Measurements from ENCODE around the gene KRT6C. TPM values are rescaled to one million over a fixed set of nuclear protein-coding genes. Genes with fewer than 3 reads are reported as not detected.

Gene KRT6C
- total RNA-seq, 4 donors from 2014 or later: not detected

- no peak overlapping the region for H3K27ac ChIP-seq (replicated peaks in 1 of 4)
- H3K36me3 ChIP-seq: no peaks in the 10 kb centered on the region
- no peak overlapping the region for H3K4me3 ChIP-seq
- no peaks in the 10 kb centered on the region for H3K9me3 ChIP-seq
- no peak for TF ChIP-seq POLR2A (IDR thresholded peaks at IDR 0.05; ENCODE audit: low read depth)
- TF ChIP-seq POLR2AphosphoS5 (IDR thresholded peaks at IDR 0.05): no peak
- TF ChIP-seq EP300 (IDR thresholded peaks at IDR 0.05): no peak
- TF ChIP-seq CTCF (IDR thresholded peaks at IDR 0.05): no peak
- no peak for DNase-seq (ENCODE audit: extremely low spot score)
- H3K27me3 ChIP-seq: no peaks in the 10 kb centered on the region
- H3K4me1 ChIP-seq: peaks cover 0 to 13% (median 0%) of the 10 kb centered on the region in 4 donors
- WGBS: 81% methylated on average over 7 of the region's 8 CpGs
- intact Hi-C loops (cut with DNase I): no loop called here
Measured at GRCh38 chr12:52439420-52439819, 34.2 kb downstream of the KRT6C start.

GRCh38 chr12:52438305-52439301 is 35.0 kb downstream of the KRT6C start:
- Histone ChIP-seq H3K36me3 (no peaks in the 10 kb centered on the region), H3K27me3 (no peaks in the 10 kb centered on the region), H3K4me1 (peaks cover 0 to 13% (median 0%) of the 10 kb centered on the region in 4 donors), H3K27ac (replicated peaks in 1 of 4) (no peak overlapping the region), H3K4me3 (no peak overlapping the region), H3K9me3 (no peaks in the 10 kb centered on the region)
- intact Hi-C loops (cut with DNase I): no loop called here
- WGBS: 87% methylated on average over 8 of the region's 8 CpGs
- TF ChIP-seq POLR2A (IDR thresholded peaks at IDR 0.05; ENCODE audit: low read depth) (no peak), EP300 (IDR thresholded peaks at IDR 0.05) (no peak), CTCF (IDR thresholded peaks at IDR 0.05) (no peak), POLR2AphosphoS5 (IDR thresholded peaks at IDR 0.05) (no peak)
- no peak for DNase-seq (ENCODE audit: extremely low spot score)

GRCh38 chr12:52437508-52437907 is 36.1 kb downstream of the KRT6C start:
- DNase-seq (ENCODE audit: extremely low spot score): no peak
- no peaks in the 10 kb centered on the region for H3K36me3 ChIP-seq
- H3K9me3 ChIP-seq: no peaks in the 10 kb centered on the region
- no peak overlapping the region for H3K4me3 ChIP-seq
- peaks cover 0 to 9% (median 0%) of the 10 kb centered on the region in 4 donors for H3K4me1 ChIP-seq
- TF ChIP-seq CTCF (IDR thresholded peaks at IDR 0.05) (no peak), POLR2AphosphoS5 (IDR thresholded peaks at IDR 0.05) (no peak), EP300 (IDR thresholded peaks at IDR 0.05) (no peak), POLR2A (IDR thresholded peaks at IDR 0.05; ENCODE audit: low read depth) (no peak)
- no peaks in the 10 kb centered on the region for H3K27me3 ChIP-seq
- 94% methylated on average over 5 of the region's 9 CpGs for WGBS
- H3K27ac ChIP-seq (replicated peaks in 1 of 4): no peak overlapping the region
- intact Hi-C loops (cut with DNase I): no loop called here

GRCh38 chr12:52436828-52437474 is 36.7 kb downstream of the KRT6C start:
- Histone ChIP-seq H3K36me3 (no peaks in the 10 kb centered on the region), H3K4me1 (peaks cover 0 to 8% (median 0%) of the 10 kb centered on the region in 4 donors), H3K27me3 (no peaks in the 10 kb centered on the region), H3K4me3 (no peak overlapping the region), H3K9me3 (no peaks in the 10 kb centered on the region), H3K27ac (replicated peaks in 1 of 4) (no peak overlapping the region)
- no peak for TF ChIP-seq EP300 (IDR thresholded peaks at IDR 0.05)
- TF ChIP-seq POLR2AphosphoS5 (IDR thresholded peaks at IDR 0.05): no peak
- no peak for TF ChIP-seq CTCF (IDR thresholded peaks at IDR 0.05)
- no peak for TF ChIP-seq POLR2A (IDR thresholded peaks at IDR 0.05; ENCODE audit: low read depth)
- intact Hi-C loops (cut with DNase I): no loop called here
- 78% methylated on average over 9 of the region's 9 CpGs for WGBS
- no peak for DNase-seq (ENCODE audit: extremely low spot score)

Data from esophagus muscularis mucosa (tissue), 4 donors.